A673 (cell line): Measurements from ENCODE around the gene OXCT2. TPM values are rescaled to one million over a fixed set of nuclear protein-coding genes. Genes with fewer than 3 reads are reported as not detected.

Experiments
- BruUV-seq: library from RNA; stranded (reverse); fragments of 400-500 nt; replicated peaks from 2 replicates; lab custom pipeline; 2021; lab: Mats Ljungman, UMichigan
- CTCF ChIA-PET: fragments of 300-600 bp; sonication (Branson Sonifier 250); formaldehyde crosslinking; loops from one replicate; lab custom pipeline; 2022; ENCODE audit warnings: antibody characterized with exemption; lab: Charles Lee
- POLR2A ChIA-PET: fragments of 300-600 bp; sonication (Branson Sonifier 250); formaldehyde crosslinking; loops from one replicate; lab custom pipeline; 2022; ENCODE audit warnings: antibody characterized with exemption; ENCODE audit not compliant: low non-redundant PET; lab: Charles Lee
- DNase-seq: peaks from one replicate; pipeline ENCODE4 v3.0.0-alpha.2; 2015; ENCODE audit warnings: low spot score
- H3K27ac ChIP-seq: fragments of 200-600 bp; sonication (generic); 2 replicates; pipeline ENCODE4 v1.5.1; 2016; ENCODE audit warnings: mixed run types, low read depth, mild to moderate bottlenecking, mixed read lengths, antibody characterized with exemption, low read length; ENCODE audit not compliant: poor library complexity, severe bottlenecking
- H3K27me3 ChIP-seq: fragments of 200-600 bp; sonication (generic); replicated peaks from 2 replicates; pipeline ENCODE4 v1.6.1; 2017; ENCODE audit warnings: mixed run types, low read depth, mild to moderate bottlenecking, mixed read lengths, antibody characterized with exemption, low read length; ENCODE audit not compliant: insufficient read depth, poor library complexity
- H3K36me3 ChIP-seq: fragments of 200-600 bp; sonication (generic); 2 replicates; pipeline ENCODE4 v1.6.1; 2016; ENCODE audit warnings: mixed run types, mild to moderate bottlenecking, mixed read lengths, antibody characterized with exemption, low read length; ENCODE audit not compliant: insufficient read depth, poor library complexity, severe bottlenecking
- H3K4me1 ChIP-seq: fragments of 200-600 bp; sonication (generic); 2 replicates; pipeline ENCODE4 v1.6.1; 2017; ENCODE audit warnings: mixed run types, mild to moderate bottlenecking, mixed read lengths, antibody characterized with exemption, low read length; ENCODE audit not compliant: insufficient read depth, poor library complexity, severe bottlenecking
- H3K4me3 ChIP-seq: fragments of 200-600 bp; sonication (generic); 2 replicates; pipeline ENCODE4 v1.5.1; 2016; ENCODE audit warnings: low read depth, mixed run types, mild to moderate bottlenecking, mixed read lengths, low read length; ENCODE audit not compliant: poor library complexity, severe bottlenecking
- H3K9me3 ChIP-seq: fragments of 200-600 bp; sonication (generic); 2 replicates; pipeline ENCODE4 v1.6.1; 2016; ENCODE audit warnings: mixed run types, low read depth, mild to moderate bottlenecking, mixed read lengths, antibody characterized with exemption, low read length; ENCODE audit not compliant: poor library complexity, severe bottlenecking
- EZH2 ChIP-seq: fragments of 200-600 bp; sonication (generic); IDR thresholded peaks from 2 replicates; pipeline ENCODE4 v1.6.1; 2017; ENCODE audit warnings: borderline replicate concordance, low read depth, mild to moderate bottlenecking, mixed read lengths, antibody characterized with exemption, low read length; ENCODE audit not compliant: poor library complexity, severe bottlenecking
- intact Hi-C: fragments of 100-400 bp; cut with micrococcal nuclease; formaldehyde crosslinking; loops from one replicate; pipeline ENCODE4 v1.10.0; 2022; ENCODE audit not compliant: unreplicated experiment
- total RNA-seq: library from RNA; stranded (reverse); gene quantifications from 2 replicates; pipeline ENCODE4 v1.2.3, GENCODE V29; 2021
- TF ChIP-seq, protein P1 (sequence below): fragments of 300-800, 200-600 bp; sonication (generic); conservative IDR thresholded peaks from 2 replicates; pipeline ENCODE4 v1.5.1; 2017; ENCODE audit warnings: low read depth, mild to moderate bottlenecking, antibody characterized with exemption, low read length, moderate library complexity, mixed read lengths

OXCT2 gene
- total RNA-seq, 1 experiment from 2014 or later: not detected

DNA sequence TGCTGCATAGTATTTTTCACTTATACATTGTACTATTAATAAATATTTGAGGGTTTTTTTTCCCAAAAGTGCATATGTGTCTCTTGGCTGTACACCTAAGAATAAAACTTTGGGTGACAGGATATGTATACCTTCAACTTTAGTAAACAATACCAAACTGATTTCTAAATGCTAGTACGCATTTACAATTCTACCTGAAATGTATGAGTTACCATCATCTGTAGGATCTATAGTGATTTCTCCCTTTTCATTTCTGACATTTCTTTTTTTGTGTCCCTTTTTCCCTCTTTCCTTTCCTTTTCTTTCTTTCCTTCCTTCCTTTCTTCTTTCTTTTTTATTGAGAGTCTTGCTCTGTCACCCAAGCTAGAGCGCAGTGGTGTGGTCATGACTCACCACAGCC is 34.2 kb upstream of the OXCT2 start:
- H3K4me3 ChIP-seq: no peak overlapping the region
- intact Hi-C loops: no loop called here
- H3K9me3 ChIP-seq: no peaks in the 10 kb centered on the region
- H3K4me1 ChIP-seq: no peaks in the 10 kb centered on the region
- no TSS peak for BruUV-seq
- no peaks in the 10 kb centered on the region for H3K36me3 ChIP-seq
- POLR2A ChIA-PET: no interaction called here
- TF ChIP-seq EZH2: no peak
- TF ChIP-seq, protein P1, sequence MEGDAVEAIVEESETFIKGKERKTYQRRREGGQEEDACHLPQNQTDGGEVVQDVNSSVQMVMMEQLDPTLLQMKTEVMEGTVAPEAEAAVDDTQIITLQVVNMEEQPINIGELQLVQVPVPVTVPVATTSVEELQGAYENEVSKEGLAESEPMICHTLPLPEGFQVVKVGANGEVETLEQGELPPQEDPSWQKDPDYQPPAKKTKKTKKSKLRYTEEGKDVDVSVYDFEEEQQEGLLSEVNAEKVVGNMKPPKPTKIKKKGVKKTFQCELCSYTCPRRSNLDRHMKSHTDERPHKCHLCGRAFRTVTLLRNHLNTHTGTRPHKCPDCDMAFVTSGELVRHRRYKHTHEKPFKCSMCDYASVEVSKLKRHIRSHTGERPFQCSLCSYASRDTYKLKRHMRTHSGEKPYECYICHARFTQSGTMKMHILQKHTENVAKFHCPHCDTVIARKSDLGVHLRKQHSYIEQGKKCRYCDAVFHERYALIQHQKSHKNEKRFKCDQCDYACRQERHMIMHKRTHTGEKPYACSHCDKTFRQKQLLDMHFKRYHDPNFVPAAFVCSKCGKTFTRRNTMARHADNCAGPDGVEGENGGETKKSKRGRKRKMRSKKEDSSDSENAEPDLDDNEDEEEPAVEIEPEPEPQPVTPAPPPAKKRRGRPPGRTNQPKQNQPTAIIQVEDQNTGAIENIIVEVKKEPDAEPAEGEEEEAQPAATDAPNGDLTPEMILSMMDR: no peak
- CTCF ChIA-PET: no interaction called here
- no peak for DNase-seq
- no peaks in the 10 kb centered on the region for H3K27me3 ChIP-seq
- H3K27ac ChIP-seq: no peak overlapping the region

DNA sequence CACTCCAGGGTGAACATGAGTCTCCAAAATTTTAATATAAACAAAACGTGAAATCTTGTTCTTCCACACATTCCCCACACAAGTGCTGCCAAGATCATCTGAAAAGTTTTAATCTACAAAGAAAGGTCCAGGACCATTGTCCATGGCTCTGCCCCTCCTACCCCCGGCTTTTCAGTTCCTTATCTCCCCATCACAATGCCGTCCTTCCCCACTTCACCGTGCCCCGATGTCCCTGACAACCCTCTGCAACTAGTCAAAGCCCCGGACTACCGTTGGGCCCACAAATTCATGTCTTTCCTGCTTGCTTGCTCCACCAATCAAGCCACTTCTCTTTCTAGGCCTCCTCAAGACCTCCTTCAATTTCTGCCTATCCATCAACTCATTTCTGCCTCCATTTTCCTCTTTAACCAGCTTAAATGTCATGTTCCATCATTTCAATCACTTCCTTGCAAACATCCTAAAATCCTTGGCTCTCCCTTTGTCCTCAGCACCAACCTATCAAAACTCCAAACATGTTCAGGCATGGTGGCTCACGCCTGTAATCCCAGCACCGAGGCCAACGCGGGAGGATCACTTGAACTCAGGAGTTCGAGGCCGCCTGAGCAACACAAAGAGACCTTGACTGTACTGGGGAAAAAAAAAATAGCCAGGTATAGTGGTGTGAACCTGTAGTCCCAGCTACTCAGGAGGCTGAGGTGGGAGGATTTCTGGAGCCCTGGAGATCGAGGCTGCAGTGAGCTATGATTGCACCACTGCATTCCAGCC is 31.5 kb upstream of the OXCT2 start:
- ChIA-PET POLR2A (no interaction called here), CTCF (interaction anchor here (0.7 kb wide), 1 partner anchor 15 kb away, joined by 7 read pairs; no protein-coding TSS in a partner anchor)
- TF ChIP-seq, protein P1: no peak
- TF ChIP-seq EZH2: no peak
- H3K4me1 ChIP-seq: no peaks in the 10 kb centered on the region
- BruUV-seq: no TSS peak
- DNase-seq: no peak
- no peak overlapping the region for H3K27ac ChIP-seq
- H3K4me3 ChIP-seq: no peak overlapping the region
- H3K27me3 ChIP-seq: no peaks in the 10 kb centered on the region
- no peaks in the 10 kb centered on the region for H3K9me3 ChIP-seq
- H3K36me3 ChIP-seq: no peaks in the 10 kb centered on the region
- intact Hi-C loops: no loop called here

DNA sequence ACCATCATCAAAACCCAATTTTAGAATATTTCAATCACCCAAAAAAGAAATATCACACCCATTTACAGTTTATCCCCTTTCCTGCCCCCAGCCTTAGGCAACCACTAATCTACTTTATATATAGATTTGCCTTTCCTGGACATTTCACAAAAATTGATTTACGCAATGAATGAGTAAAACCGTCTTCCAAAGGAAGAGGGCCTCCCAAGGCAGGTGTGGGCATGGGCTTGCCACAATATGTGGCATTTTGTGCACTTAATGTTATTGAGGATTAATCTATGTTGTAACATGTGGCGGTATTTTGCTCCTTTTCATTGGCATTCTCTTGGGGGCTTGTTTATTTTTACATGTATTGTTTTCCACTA is 29.3 kb upstream of the OXCT2 start:
- DNase-seq: no peak
- TF ChIP-seq, protein P1: no peak
- no peak for TF ChIP-seq EZH2
- Histone ChIP-seq H3K4me1 (no peaks in the 10 kb centered on the region), H3K9me3 (no peaks in the 10 kb centered on the region), H3K27ac (no peak overlapping the region), H3K36me3 (no peaks in the 10 kb centered on the region), H3K4me3 (no peak overlapping the region), H3K27me3 (no peaks in the 10 kb centered on the region)
- ChIA-PET CTCF (interaction anchor here (1.0 kb wide), 2 partner anchors 99 to 194 kb away, joined by 3 to 4 read pairs; no protein-coding TSS in a partner anchor), POLR2A (interaction anchor here (0.6 kb wide), 1 partner anchor 90 kb away, joined by 3 read pairs; no protein-coding TSS in a partner anchor)
- no TSS peak for BruUV-seq
- intact Hi-C loops: no loop called here
